ENCODE results near the gene TAF11L8.
"Not testable (repeated sequence)": the region's sequence is repeated elsewhere in the genome, so short reads cannot be mapped to it uniquely, and the experiment has no call there.

TAF11L8 gene

DNA sequence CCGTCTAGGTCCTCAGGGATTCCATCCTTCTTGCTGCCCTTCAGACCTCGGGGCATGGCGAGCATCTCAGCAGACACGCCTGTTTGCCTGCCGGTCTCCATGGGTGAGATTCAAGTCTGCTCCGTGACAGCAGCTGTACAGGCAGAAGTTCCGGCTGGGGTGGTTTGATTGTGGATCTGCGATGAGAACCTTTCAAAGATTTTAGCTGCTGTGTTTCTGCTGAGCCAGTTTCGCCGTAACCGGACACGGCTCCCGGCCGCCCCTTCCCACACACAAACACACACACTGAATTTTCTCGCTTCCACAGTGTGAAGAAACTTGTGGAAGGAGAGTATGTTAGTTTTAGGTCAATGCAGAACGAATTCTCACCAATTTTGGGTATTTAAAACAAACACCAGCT lies at the start of gene TAF11L8:
TAF11L8 (minus strand) TSS at position 101 of the 400 bp plus-strand sequence.
- ATAC-seq: not testable (repeated sequence)

DNA sequence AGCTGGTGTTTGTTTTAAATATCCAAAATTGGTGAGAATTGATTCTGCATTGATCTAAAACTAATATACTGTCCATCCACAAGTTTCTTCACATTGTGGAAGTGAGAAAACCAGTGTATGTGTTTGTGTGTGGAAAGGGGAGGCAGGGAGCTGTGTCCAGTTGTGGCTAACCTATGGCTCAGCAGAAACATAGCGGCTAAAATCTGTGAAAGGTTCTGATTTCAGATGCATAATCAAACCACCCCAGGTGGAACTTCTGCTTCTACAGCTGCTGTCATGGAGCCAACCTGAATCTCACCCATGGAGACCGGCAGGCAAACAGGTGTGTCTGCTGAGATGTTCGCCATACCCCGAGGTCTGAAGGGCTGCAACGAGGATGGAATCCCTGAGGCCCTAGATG lies 43.4 kb upstream of the TAF11L8 start, which contains the start of gene TAF11L14:
TAF11L14 (plus strand) TSS at position 301 of the 400 bp plus-strand sequence.
- no peak for ATAC-seq

GRCh38 chr5:17631788-17632187 lies 41.0 kb upstream of the TAF11L8 start, which contains the start of gene TAF11L13:
Gene TAF11L13, plus strand, starts transcription at chr5:17632088.
- not testable (repeated sequence) for ATAC-seq

- ATAC-seq: no peak
These were observed 34.9 kb upstream of the TAF11L8 start for GRCh38 chr5:17625686-17626085.

DNA sequence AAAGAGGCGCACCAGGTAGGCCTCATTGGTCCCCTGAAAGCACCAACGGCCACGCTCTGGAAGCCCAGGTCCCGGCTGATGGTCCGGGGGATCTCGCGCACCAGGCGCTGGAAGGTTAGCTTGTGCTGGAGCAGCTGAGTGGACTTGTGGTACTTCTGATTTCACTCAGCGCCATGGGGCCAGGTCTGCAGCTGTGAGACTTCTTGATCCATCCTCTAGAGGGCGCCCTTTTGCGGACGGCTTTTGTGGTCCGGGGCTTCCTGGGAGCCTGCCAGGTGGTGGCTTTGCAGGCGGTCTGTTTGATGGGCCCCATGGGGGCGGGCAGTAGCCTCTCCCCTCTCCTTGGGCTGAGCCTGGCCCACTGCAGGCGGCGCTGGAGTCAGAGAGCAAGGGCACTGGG lies 29.9 kb upstream of the TAF11L8 start:
- no peak for ATAC-seq

GRCh38 chr5:17619354-17619753 lies 28.6 kb upstream of the TAF11L8 start:
- no peak for ATAC-seq

GRCh38 chr5:17614872-17615605 lies 24.3 kb upstream of the TAF11L8 start:
- no peak for ATAC-seq

GRCh38 chr5:17610092-17610491 lies 19.3 kb upstream of the TAF11L8 start, which contains the start of gene TAF11L12:
Gene TAF11L12, plus strand, starts transcription at chr5:17610392.
- not testable (repeated sequence) for ATAC-seq

GRCh38 chr5:17607461-17607860 lies 16.7 kb upstream of the TAF11L8 start:
- ATAC-seq: not testable (repeated sequence)

DNA sequence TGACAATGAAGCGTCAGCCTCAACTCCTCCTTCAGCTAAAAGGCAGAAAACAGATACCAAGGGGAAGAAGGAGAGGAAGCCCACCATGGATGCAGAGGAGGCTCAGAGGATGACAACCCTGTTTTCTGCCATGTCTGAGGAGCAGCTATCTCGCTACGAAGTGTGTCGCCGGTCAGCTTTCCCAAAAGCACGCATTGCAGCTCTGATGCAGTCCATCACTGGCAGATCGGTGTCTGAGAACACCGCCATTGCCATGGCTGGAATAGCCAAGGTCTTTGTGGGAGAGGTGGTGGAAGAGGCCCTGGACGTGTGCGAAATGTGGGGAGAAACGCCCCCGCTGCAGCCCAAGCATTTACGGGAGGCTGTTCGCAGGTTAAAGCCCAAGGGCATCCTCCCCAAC lies 14.2 kb upstream of the TAF11L8 start:
- ATAC-seq: no peak

DNA sequence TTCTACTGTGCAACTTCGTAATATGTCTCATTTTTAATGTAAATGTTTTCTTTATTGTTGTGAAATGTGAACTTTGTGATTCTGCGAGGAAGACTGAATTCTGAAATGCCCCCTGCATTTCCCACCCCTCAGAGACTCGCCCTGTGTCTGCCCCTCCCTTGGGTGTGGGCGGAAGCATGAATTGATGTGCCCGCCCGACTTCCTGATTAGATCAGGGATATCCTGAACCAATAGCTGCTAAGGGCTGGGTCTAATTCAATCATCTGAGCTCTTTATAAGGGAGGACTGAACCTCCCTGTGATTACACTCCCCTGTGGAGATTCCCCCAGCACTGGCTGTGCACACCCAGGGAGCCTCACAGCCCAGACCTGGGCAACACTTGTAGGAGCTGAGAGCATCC lies 13.1 kb upstream of the TAF11L8 start, which contains the start of gene TAF11L11:
TAF11L11 (plus strand) TSS at position 304 of the 400 bp plus-strand sequence.
- ATAC-seq: not testable (repeated sequence)

DNA sequence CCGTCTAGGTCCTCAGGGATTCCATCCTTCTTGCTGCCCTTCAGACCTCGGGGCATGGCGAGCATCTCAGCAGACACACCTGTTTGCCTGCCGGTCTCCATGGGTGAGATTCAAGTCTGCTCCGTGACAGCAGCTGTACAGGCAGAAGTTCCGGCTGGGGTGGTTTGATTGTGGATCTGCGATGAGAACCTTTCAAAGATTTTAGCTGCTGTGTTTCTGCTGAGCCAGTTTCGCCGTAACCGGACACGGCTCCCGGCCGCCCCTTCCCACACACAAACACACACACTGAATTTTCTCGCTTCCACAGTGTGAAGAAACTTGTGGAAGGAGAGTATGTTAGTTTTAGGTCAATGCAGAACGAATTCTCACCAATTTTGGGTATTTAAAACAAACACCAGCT lies 7.0 kb upstream of the TAF11L8 start, which contains the start of gene TAF11L10:
TAF11L10 (minus strand) TSS at position 101 of the 400 bp plus-strand sequence.
- ATAC-seq: not testable (repeated sequence)

GRCh38 chr5:17594255-17594654 lies 3.5 kb upstream of the TAF11L8 start, which contains the start of gene TAF11L9:
Gene TAF11L9, minus strand, starts transcription at chr5:17594394.
- ATAC-seq: not testable (repeated sequence)

DNA sequence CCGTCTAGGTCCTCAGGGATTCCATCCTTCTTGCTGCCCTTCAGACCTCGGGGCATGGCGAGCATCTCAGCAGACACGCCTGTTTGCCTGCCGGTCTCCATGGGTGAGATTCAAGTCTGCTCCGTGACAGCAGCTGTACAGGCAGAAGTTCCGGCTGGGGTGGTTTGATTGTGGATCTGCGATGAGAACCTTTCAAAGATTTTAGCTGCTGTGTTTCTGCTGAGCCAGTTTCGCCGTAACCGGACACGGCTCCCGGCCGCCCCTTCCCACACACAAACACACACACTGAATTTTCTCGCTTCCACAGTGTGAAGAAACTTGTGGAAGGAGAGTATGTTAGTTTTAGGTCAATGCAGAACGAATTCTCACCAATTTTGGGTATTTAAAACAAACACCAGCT lies 5.1 kb downstream of the TAF11L8 start, which contains the start of gene TAF11L7:
TAF11L7 (minus strand) TSS at position 101 of the 400 bp plus-strand sequence.
- not testable (repeated sequence) for ATAC-seq

Data from activated CD4-positive, CD25-positive, alpha-beta regulatory T cell treated with anti-CD3 and anti-CD28 coated beads, Interleukin-2, amount 50 U/mL, for 24 hours (primary cell).